ENCODE data around the gene SREBF1. TPM values are rescaled to one million over a fixed set of nuclear protein-coding genes. Genes with fewer than 3 reads are reported as not detected.

SREBF1 gene
- total RNA-seq, 1 experiment from 2014 or later = 25.7 TPM

DNA sequence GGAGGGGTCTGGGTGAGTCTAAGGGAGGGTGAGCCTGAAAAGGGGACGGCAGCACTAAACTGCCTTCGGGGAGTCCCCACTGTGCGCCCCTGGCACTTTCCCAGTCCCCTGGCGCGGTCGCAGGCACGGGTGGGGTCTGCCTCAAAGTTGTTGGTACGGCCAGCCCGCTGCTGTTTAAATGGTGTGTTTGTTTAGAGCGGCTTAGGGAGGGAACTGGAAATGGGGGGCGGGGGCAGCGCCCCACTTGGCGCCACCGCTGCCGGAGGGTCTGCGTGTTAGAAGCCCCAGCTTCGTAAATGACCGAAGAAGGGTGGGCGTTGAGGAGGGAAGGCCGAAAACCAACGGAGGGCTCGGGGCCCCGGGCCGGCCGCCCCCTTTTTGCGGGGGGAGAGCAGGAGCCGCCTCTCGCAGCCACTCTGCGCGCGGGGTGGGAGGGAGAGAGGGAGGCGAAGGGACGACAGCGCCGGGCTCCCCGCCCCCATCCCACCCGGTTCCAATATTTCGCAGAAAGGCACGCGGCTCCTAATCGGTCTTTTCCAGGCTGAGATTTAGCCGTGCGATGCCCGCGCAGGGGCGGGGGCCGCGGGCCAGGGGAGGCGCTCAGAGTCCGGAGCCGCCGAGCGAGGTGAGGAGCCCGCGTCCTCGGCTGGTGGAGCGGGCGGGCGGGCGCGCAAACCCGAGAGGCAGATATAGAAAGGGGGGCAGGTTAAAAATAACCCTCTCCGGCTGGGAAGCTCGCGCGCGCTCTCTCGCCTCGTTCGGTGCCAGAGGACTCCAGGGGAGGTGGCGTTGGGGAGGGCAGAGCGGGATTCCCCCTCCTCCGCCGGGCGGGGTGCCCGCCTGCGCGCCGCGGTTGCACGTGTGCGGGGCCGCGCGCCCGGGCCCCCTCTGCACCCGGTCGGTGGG is 54.9 kb downstream of the SREBF1 start:
- peak; percentile 62 for DNase-seq (ENCODE audit: low read depth)

DNA sequence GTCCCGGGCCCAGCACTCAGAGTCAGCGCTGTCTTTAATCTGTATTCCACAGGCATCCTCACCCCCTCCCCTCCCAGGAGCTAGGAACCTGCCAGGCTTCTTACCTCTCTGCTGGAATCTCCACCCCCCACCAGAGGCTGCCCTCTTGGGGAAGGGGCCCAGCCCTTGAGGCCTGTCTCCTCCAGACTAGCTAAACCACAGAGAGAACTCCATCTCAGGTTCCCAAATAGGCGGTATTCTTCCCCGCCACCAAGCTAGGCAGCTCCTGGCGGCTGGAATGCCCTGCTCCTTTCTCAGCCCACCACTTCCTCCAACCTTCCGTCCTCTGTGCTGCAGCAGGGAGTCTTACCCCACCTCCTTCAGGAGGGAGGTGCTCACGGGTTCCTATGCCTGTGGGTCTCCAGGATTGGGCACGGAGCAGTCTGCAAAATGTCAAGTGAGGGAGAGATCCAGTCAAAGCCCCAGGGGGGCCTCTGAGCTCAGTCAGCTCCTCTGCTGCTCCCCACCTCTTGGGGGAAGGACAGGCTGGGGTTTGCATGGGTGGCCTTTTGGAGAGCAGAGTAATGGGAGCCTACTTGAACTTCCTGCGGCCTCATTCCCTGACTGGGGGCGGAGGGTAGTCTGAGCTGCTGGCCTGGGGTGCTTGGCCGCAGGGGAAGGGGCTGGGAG is 55.7 kb downstream of the SREBF1 start:
- peak; percentile 18 for DNase-seq (ENCODE audit: low read depth)

- no peak for DNase-seq (ENCODE audit: low read depth)
Observed at GRCh38 chr17:17779015-17779611, 57.7 kb downstream of the SREBF1 start.

- DNase-seq (ENCODE audit: low read depth) = no peak
Observed at GRCh38 chr17:17778308-17779014, 58.3 kb downstream of the SREBF1 start.

- no peak for DNase-seq (ENCODE audit: low read depth)
Observed at GRCh38 chr17:17776889-17777288, 59.9 kb downstream of the SREBF1 start.

DNA sequence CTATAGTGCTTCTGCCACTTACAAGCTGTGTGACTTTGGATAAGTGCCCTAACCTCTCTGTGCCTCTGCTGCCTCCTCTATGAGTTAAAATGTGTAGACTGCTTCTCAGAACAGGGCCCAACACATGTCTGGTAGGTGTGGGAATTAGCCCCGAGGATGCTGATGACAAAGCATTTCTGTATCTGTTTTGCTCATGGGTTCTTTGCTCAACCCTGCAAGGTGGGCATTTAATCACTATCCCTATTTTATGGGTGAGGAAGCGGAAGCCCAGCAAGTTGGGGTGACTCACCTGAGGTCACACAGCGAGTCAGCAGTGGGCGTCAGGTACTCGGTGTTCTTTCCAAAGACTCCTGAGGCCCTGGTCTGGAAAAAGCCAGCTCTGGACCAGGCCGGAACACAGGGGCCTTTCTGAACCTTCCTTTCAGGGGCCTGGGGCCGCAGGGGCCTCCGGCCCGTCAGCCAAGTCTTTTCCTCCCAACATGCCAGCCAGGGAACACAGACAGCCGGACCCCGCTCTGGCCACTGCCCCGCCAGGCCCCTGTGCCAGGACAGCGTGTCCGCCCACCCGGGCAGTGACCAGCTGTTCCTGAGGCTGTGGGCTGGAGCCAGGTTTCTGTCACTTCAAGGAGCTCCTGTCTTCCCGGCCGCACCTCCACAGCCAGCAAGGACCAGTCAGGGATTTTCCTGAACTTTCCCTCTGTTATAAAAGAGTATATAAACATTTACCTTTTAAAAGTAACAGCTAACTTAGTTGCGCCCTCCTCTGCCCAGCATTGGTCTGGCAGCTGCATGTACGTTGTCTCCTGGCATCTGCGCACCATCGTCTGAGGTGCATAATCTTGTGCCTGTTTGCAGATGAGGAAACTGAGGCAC is 62.5 kb downstream of the SREBF1 start:
- no peak for DNase-seq (ENCODE audit: low read depth)

DNA sequence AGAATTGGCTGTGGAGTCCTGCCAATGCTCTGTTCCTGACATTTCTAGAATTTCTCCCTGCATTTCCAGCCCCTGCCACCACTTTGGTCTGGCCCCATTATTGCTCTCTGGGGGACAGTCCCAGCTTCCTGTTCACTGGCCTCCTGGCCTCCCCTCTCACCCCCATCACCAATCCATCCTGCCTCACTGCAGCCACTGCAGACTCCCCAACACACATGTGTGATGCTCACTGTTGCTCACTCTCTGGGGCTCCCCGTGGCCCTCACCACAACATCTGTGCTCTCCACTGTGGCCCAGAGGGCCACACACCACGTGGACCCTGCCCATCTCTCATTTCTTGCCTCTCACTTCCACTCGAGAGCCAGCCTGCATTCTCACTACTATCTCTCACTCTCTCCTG is 64.6 kb downstream of the SREBF1 start:
- DNase-seq (ENCODE audit: low read depth) = no peak

GRCh38 chr17:17771498-17772201 is 65.1 kb downstream of the SREBF1 start:
- DNase-seq (ENCODE audit: low read depth) = no peak

GRCh38 chr17:17770632-17771044 is 66.1 kb downstream of the SREBF1 start:
- no peak for DNase-seq (ENCODE audit: low read depth)

DNA sequence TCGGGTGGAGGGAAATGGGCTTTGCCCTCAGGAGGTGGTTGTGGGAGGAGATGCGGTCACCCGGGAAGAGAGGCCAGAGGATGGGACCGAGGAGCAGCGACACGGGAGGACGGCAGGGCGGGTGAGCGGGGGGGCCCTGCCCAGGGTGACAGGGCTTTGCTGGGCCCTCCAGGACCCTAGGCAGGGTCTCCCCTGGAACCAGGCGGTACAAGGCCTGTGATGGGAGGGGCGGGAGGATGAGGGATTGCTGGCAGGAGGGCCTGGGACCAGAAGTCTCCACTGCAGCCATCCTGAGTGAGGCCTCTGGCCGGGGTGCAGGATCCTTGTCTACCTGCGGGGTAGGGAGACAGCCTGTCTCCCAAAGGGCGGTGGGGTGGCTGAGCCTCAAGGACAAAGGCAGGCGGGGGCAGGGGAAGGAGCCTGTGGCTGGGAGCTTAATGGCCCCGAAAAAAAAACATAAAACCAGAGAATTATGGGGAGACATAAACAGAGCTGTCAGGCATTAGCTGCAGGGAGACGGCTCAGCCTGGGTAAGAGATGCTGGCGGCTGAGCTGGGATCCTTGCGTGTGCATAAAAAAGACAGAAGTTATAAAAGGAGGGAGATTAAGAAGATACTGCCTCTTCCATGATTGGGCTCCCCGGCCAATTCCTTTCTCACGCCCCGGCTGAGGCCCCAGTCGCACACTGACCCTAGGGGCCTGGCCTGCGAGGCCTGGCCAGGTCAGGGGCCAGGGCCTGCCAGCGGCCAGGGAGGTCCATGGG is 66.7 kb downstream of the SREBF1 start:
- no peak for DNase-seq (ENCODE audit: low read depth)

DNA sequence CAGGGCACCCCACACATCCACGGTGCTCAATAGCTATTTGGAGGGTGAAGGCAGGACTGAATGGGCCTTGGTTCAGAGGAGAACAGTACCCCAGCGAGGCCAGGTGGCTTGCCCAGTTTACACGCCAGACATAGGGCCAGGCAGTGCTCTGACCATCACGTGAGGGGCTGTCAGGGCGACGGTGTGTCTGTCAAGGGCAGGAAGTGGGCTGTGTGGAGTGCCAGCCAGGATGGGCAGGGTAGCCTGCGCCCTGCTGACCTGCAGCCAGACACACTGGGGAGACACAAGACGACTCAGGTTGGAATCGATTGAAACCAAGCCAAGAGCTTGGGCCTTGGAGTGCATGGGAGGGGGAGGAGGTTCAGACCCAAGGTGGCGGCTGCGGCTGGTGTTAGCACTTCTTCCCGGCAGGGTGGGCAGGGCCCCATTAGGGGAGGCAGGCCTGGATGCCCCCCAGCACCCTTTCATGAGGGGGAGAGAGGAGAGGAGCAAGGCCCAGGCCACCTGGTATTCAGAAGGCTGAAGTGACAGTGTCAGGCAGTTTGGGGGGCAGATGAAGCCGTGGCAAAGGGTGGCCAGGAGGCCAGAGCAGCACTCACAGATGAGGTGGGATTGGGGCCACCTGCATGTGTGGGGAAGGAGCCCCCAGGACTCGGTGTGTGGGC is 68.2 kb downstream of the SREBF1 start:
- DNase-seq (ENCODE audit: low read depth) = no peak

DNA sequence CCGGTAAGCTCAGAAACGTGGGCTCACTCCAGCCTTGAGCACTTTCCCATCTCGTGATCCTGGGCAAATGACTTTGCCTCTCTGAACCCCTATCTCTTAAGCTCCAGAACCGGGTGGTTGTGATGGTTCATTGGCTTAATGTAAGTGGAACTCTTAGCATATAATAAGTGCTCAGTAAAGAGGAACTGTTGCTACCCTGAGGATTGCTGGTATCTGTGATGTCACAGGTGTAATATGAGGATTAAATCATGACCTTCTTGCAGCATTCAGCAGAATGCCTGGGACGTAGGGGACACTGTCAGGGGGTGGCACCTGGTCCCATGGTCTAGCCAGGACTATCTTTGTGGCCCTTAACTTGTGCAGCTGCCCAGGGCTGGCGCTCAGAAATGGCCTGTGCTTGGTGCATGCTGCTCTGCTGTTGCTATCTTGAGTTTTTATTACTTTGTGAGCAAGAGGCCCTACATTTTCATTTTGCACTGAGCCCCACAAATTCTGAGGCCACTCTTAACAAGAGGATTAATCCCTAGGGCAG is 68.8 kb downstream of the SREBF1 start:
- DNase-seq (ENCODE audit: low read depth) = no peak

DNA sequence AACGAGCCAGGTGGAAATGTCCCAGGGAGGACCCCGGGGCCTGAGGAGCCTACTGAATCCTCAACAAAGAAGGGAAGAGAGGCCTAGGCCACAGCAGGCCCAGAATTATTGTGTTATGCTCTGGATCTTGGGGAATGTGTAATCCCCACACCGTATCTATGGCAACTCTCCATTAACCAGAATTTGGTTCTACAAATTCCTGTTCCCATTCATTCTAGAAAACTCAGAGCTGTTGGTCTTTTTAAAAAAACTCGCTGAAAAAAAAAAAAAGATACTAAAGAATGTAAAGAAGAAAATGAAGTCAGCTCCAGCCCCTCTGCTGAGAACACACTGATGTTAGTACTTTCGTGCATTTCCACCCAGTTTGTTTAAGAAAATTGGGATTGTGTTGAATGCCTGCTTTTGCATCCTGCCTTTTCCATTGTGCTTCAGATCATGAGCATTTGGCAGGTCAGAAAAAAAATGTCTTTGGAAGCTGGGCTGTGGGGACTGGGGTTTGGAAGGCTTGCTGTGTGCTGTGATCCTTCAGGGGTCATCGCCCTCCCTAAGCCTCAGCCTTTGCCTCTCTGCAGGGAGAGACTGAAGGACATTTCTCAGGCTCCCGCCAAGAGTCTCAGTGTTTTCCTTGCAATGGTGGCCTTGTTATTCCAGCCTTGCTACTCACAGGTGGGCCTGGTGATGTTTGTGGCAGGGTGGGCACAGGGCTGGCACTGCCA is 69.5 kb downstream of the SREBF1 start:
- DNase-seq (ENCODE audit: low read depth) = no peak

DNA sequence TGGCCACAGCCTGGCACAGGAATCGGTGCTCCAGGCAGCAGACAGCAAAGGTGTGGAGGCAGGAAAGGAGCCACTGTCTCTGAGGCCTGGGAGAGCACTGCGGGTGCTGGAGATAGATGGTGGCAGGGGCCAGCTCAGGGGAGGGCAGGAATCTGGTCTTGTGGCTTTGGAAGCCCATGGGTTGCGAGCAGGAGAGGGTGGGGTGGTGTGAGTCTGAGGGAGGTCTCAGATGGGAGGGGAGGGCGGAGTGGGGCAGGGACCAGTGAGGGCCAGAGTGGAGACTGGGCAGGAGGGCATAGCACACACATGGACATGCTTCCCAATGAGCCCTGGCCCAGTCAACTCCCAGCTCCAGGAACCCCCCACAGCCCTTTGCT is 70.1 kb downstream of the SREBF1 start:
- DNase-seq (ENCODE audit: low read depth) = no peak

GRCh38 chr17:17766077-17766743 is 70.6 kb downstream of the SREBF1 start:
- DNase-seq (ENCODE audit: low read depth) = no peak

GRCh38 chr17:17765359-17766076 is 71.3 kb downstream of the SREBF1 start:
- no peak for DNase-seq (ENCODE audit: low read depth)

DNA sequence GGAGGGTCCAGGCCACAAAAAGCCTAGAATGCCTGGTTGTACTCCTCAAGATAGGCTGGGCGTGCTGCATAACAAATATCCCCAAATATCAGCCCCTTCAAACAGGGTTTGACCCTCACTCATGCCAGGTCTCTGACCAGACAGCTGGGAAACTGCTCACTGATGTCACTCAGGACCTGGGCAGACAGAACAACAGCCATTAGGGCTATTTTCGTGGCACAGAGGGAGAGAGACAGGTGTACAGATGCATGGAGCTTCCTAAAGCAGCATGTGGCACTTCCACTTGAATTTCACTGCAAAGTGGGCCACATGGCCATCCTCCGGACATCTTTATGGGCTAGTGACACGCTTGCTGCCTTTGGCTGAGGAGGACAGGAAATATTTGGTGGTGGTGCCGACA is 73.1 kb downstream of the SREBF1 start:
- no peak for DNase-seq (ENCODE audit: low read depth)
